ENCODE measurements around the gene SFSWAP. TPM values are rescaled to one million over a fixed set of nuclear protein-coding genes. Genes with fewer than 3 reads are reported as not detected.
"Not testable (repeated sequence)": the region's sequence is repeated elsewhere in the genome, so short reads cannot be mapped to it uniquely, and the experiment has no call there.

The SFSWAP gene
- polyA plus RNA-seq, 3 donors = 38.9 to 42.7 (median 39.5) TPM

GRCh38 chr12:131679186-131679585 lies 31.7 kb upstream of the SFSWAP start:
- DNase-seq (ENCODE audit: low read depth in 3 of 3, low spot score in 2 of 3) = not testable (repeated sequence)

- DNase-seq (ENCODE audit: low read depth in 3 of 3, low spot score in 2 of 3) = not testable (repeated sequence)
Observed at GRCh38 chr12:131679816-131680215, 31.1 kb upstream of the SFSWAP start.

- DNase-seq (ENCODE audit: low read depth in 3 of 3, low spot score in 2 of 3) = not testable (repeated sequence)
Observed at GRCh38 chr12:131680392-131681256, 30.3 kb upstream of the SFSWAP start.

- no peak for DNase-seq (ENCODE audit: low read depth in 3 of 3, low spot score in 2 of 3)
Observed at GRCh38 chr12:131681257-131681620, 29.7 kb upstream of the SFSWAP start.

- DNase-seq (ENCODE audit: low read depth in 3 of 3, low spot score in 2 of 3) = not testable (repeated sequence)
Observed at GRCh38 chr12:131681746-131682509, 29.0 kb upstream of the SFSWAP start.

GRCh38 chr12:131682510-131682895 lies 28.4 kb upstream of the SFSWAP start:
- DNase-seq (ENCODE audit: low read depth in 3 of 3, low spot score in 2 of 3) = no peak

- DNase-seq (ENCODE audit: low read depth in 3 of 3, low spot score in 2 of 3) = no peak
Observed at GRCh38 chr12:131683266-131684014, 27.4 kb upstream of the SFSWAP start.

GRCh38 chr12:131684015-131684725 lies 26.7 kb upstream of the SFSWAP start:
- DNase-seq (ENCODE audit: low read depth in 3 of 3, low spot score in 2 of 3) = no peak

GRCh38 chr12:131687346-131688125 lies 23.4 kb upstream of the SFSWAP start:
- DNase-seq (ENCODE audit: low read depth in 3 of 3, low spot score in 2 of 3) = no peak

- no peak for DNase-seq (ENCODE audit: low read depth in 3 of 3, low spot score in 2 of 3)
Observed at GRCh38 chr12:131688131-131688844, 22.6 kb upstream of the SFSWAP start.

- no peak for DNase-seq (ENCODE audit: low read depth in 3 of 3, low spot score in 2 of 3)
Observed at GRCh38 chr12:131688845-131689154, 22.1 kb upstream of the SFSWAP start.

- no peak for DNase-seq (ENCODE audit: low read depth in 3 of 3, low spot score in 2 of 3)
Observed at GRCh38 chr12:131690320-131690719, 20.6 kb upstream of the SFSWAP start.

GRCh38 chr12:131692431-131692830 lies 18.5 kb upstream of the SFSWAP start:
- no peak for DNase-seq (ENCODE audit: low read depth in 3 of 3, low spot score in 2 of 3)

GRCh38 chr12:131693149-131693548 lies 17.7 kb upstream of the SFSWAP start:
- no peak for DNase-seq (ENCODE audit: low read depth in 3 of 3, low spot score in 2 of 3)

- DNase-seq (ENCODE audit: low read depth in 3 of 3, low spot score in 2 of 3) = no peak
Observed at GRCh38 chr12:131694116-131694838, 16.6 kb upstream of the SFSWAP start.

- DNase-seq (ENCODE audit: low read depth in 3 of 3, low spot score in 2 of 3) = no peak
Observed at GRCh38 chr12:131695968-131696367, 14.9 kb upstream of the SFSWAP start.

GRCh38 chr12:131698286-131698685 lies 12.6 kb upstream of the SFSWAP start:
- DNase-seq (ENCODE audit: low read depth in 3 of 3, low spot score in 2 of 3) = no peak

GRCh38 chr12:131699434-131699833 lies 11.5 kb upstream of the SFSWAP start:
- DNase-seq (ENCODE audit: low read depth in 3 of 3, low spot score in 2 of 3) = no peak

GRCh38 chr12:131700271-131700670 lies 10.6 kb upstream of the SFSWAP start:
- no peak for DNase-seq (ENCODE audit: low read depth in 3 of 3, low spot score in 2 of 3)

Measured in right renal cortex interstitium (tissue), 3 donors.